KBM-7 (cell line): ENCODE results near the gene ADH5.
"Not testable (repeated sequence)": the region's sequence is repeated elsewhere in the genome, so short reads cannot be mapped to it uniquely, and the experiment has no call there.

Experiments
- DNase-seq: peaks from one replicate; pipeline ENCODE4 v3.0.0-alpha.2; 2015
- in situ Hi-C: fragments of 300-500 bp; cut with MboI; formaldehyde crosslinking; loops from 2 replicates; pipeline ENCODE4 v1.14.3; 2020; ENCODE audit warnings: low sequenced_read_pairs, low pct_unique_long_range_greater_than_20kb, mixed read lengths

ADH5 gene

GRCh38 chr4:99088481-99089365 lies at the start of gene ADH5:
TSS of gene ADH5 (minus strand) at chr4:99088788. CDS start at chr4:99088700, 88 bp downstream.
- peak; percentile 78 for DNase-seq
- in situ Hi-C loops = no loop called here

- in situ Hi-C loops = no loop called here
These were observed 47.7 kb upstream of the ADH5 start for GRCh38 chr4:99136329-99136728.

GRCh38 chr4:99135541-99136162 lies 47.1 kb upstream of the ADH5 start:
- no peak for DNase-seq
- in situ Hi-C loops = no loop called here

More at GRCh38 chr4:99136329-99136728, 47.7 kb upstream of the ADH5 start:
- DNase-seq = no peak

- in situ Hi-C loops = no loop called here
- DNase-seq = no peak
These were observed 46.0 kb upstream of the ADH5 start for GRCh38 chr4:99134586-99134985.

- in situ Hi-C loops = no loop called here
- DNase-seq = no peak
These were observed 42.8 kb upstream of the ADH5 start for GRCh38 chr4:99131378-99131777.

GRCh38 chr4:99126376-99126775 lies 37.8 kb upstream of the ADH5 start:
- DNase-seq = no peak
- in situ Hi-C loops = no loop called here

- DNase-seq = no peak
- in situ Hi-C loops = no loop called here
These were observed 32.4 kb upstream of the ADH5 start for GRCh38 chr4:99121008-99121407.

- DNase-seq = no peak
- in situ Hi-C loops = no loop called here
These were observed 31.9 kb upstream of the ADH5 start for GRCh38 chr4:99120501-99120900.

GRCh38 chr4:99117876-99118693 lies 29.5 kb upstream of the ADH5 start:
- DNase-seq = peak; percentile 43
- in situ Hi-C loops = no loop called here

- DNase-seq, in situ Hi-C loops: not testable (repeated sequence)
These were observed 28.7 kb upstream of the ADH5 start for GRCh38 chr4:99117122-99117841.

GRCh38 chr4:99109286-99109685 lies 20.7 kb upstream of the ADH5 start:
- in situ Hi-C loops, DNase-seq: not testable (repeated sequence)

- in situ Hi-C loops = no loop called here
- DNase-seq = no peak
These were observed 15.6 kb upstream of the ADH5 start for GRCh38 chr4:99104153-99104552.

GRCh38 chr4:99103166-99103565 lies 14.6 kb upstream of the ADH5 start:
- in situ Hi-C loops = no loop called here
- DNase-seq = no peak

GRCh38 chr4:99102634-99103033 lies 14.0 kb upstream of the ADH5 start:
- in situ Hi-C loops = no loop called here

GRCh38 chr4:99100876-99101275 lies 12.3 kb upstream of the ADH5 start:
- in situ Hi-C loops = no loop called here
- DNase-seq = no peak

More at GRCh38 chr4:99102634-99103033, 14.0 kb upstream of the ADH5 start:
- DNase-seq = no peak

- DNase-seq, in situ Hi-C loops: not testable (repeated sequence)
These were observed 11.2 kb upstream of the ADH5 start for GRCh38 chr4:99099814-99100213.

- in situ Hi-C loops = no loop called here
- DNase-seq = no peak
These were observed 10.7 kb upstream of the ADH5 start for GRCh38 chr4:99099311-99099710.

GRCh38 chr4:99091841-99092240 lies 3.3 kb upstream of the ADH5 start:
- in situ Hi-C loops, DNase-seq: not testable (repeated sequence)

- no peak for DNase-seq
- in situ Hi-C loops = no loop called here
These were observed 2.6 kb upstream of the ADH5 start for GRCh38 chr4:99091216-99091575.
